IMR-90 (cell line): ENCODE data around the gene RPL12. TPM values are rescaled to one million over a fixed set of nuclear protein-coding genes. Genes with fewer than 3 reads are reported as not detected.
A peak's percentile ranks its signal among the peaks of the same experiment; 100 is the strongest.

Experiments used
- ATAC-seq: fragments of 200-7000 bp; cut with Tn5 transposase; 2 replicates; pipeline ENCODE4 v1.9.1; 2020; ENCODE audit warnings: low read depth, mild to moderate bottlenecking, moderate library complexity
- BruUV-seq: library from RNA; stranded (reverse); fragments of 400-500 nt; replicated peaks from 2 replicates; lab custom pipeline; 2021; lab: Mats Ljungman, UMichigan
- CTCF ChIA-PET: fragments of 300-600 bp; formaldehyde crosslinking; extraction: SDS; loops from one replicate; lab custom pipeline; 2021; ENCODE audit warnings: antibody characterized with exemption; lab: Yijun Ruan, JAX
- POLR2A ChIA-PET: fragments of 300-600 bp; sonication (Branson Sonifier 250); formaldehyde crosslinking; loops from one replicate; lab custom pipeline; 2022; ENCODE audit warnings: antibody characterized with exemption; ENCODE audit not compliant: unreplicated experiment; lab: Charles Lee
- DNase-seq: peaks from one replicate; pipeline ENCODE4 v3.0.0; 2013
- H2AFZ ChIP-seq: replicated peaks from 2 replicates; pipeline ENCODE3; 2013; ENCODE audit warnings: low read length, mild to moderate bottlenecking; ENCODE audit not compliant: poor library complexity
- H2AK5ac ChIP-seq: 2 replicates; pipeline ENCODE4 v1.6.1; 2013; ENCODE audit warnings: low read depth, low read length, inconsistent platforms
- H2AK9ac ChIP-seq: replicated peaks from 2 replicates; pipeline ENCODE3; 2013; ENCODE audit warnings: mild to moderate bottlenecking, low read depth, low read length, moderate library complexity; ENCODE audit not compliant: poor library complexity
- H2BK120ac ChIP-seq: 2 replicates; pipeline ENCODE4 v1.6.1; 2013; ENCODE audit warnings: low read depth, low read length, inconsistent platforms
- H2BK15ac ChIP-seq: 3 replicates; pipeline ENCODE4 v1.6.1; 2013; ENCODE audit warnings: low read depth, low read length, inconsistent platforms
- H2BK20ac ChIP-seq: 2 replicates; pipeline ENCODE4 v1.6.1; 2013; ENCODE audit warnings: low read depth, mild to moderate bottlenecking, inconsistent platforms, low read length, moderate library complexity
- H2BK5ac ChIP-seq: 2 replicates; pipeline ENCODE4 v1.6.1; 2013; ENCODE audit warnings: mild to moderate bottlenecking, low read depth, low read length, inconsistent platforms; ENCODE audit not compliant: poor library complexity, severe bottlenecking
- H3K14ac ChIP-seq: replicated peaks from 2 replicates; pipeline ENCODE4 v1.6.1; 2013; ENCODE audit warnings: low read depth, low read length, inconsistent platforms
- H3K18ac ChIP-seq: 2 replicates; pipeline ENCODE4 v1.6.1; 2013; ENCODE audit warnings: low read depth, low read length, control low read depth
- H3K23ac ChIP-seq: 2 replicates; pipeline ENCODE4 v1.6.1; 2013; ENCODE audit warnings: low read depth, low read length, inconsistent platforms
- H3K27ac ChIP-seq: 2 replicates; pipeline ENCODE4 v1.5.1; 2013; ENCODE audit warnings: mild to moderate bottlenecking, control low read depth, low read length; ENCODE audit not compliant: insufficient read depth
- H3K27me3 ChIP-seq: 2 replicates; pipeline ENCODE4 v1.6.1; 2013; ENCODE audit warnings: low read length; ENCODE audit not compliant: control insufficient read depth, insufficient read depth
- H3K36me3 ChIP-seq: 2 replicates; pipeline ENCODE4 v1.6.1; 2013; ENCODE audit warnings: low read length, mixed read lengths; ENCODE audit not compliant: control insufficient read depth, insufficient read depth
- H3K4ac ChIP-seq: 2 replicates; pipeline ENCODE4 v1.6.1; 2013; ENCODE audit warnings: low read depth, low read length, inconsistent platforms
- H3K4me1 ChIP-seq: 2 replicates; pipeline ENCODE4 v1.6.1; 2013; ENCODE audit warnings: low read length, mixed read lengths; ENCODE audit not compliant: control insufficient read depth, insufficient read depth
- H3K4me2 ChIP-seq: 2 replicates; pipeline ENCODE4 v1.6.1; 2013; ENCODE audit warnings: low read depth, mild to moderate bottlenecking, control low read depth, low read length, moderate library complexity
- H3K4me3 ChIP-seq: 2 replicates; pipeline ENCODE4 v1.5.1; 2013; ENCODE audit warnings: low read depth, mild to moderate bottlenecking, control low read depth, low read length, moderate library complexity; ENCODE audit not compliant: insufficient read depth
- H3K56ac ChIP-seq: 2 replicates; pipeline ENCODE4 v1.6.1; 2013; ENCODE audit warnings: low read length, inconsistent platforms; ENCODE audit not compliant: insufficient read depth; ENCODE audit errors: extremely low read depth
- H3K79me1 ChIP-seq, 2 experiments: 2 replicates each; pipeline ENCODE4 v1.6.1; 2013; ENCODE audit warnings: low read length in 2 of 2, inconsistent platforms in 1 of 2, low read depth in 1 of 2
- H3K9ac ChIP-seq: 2 replicates; pipeline ENCODE4 v1.6.1; 2013; ENCODE audit warnings: low read depth, low read length, control low read depth
- H3K9me1 ChIP-seq: 2 replicates; pipeline ENCODE4 v1.6.1; 2013; ENCODE audit warnings: low read length, inconsistent platforms; ENCODE audit not compliant: insufficient read depth
- H3K9me3 ChIP-seq: 2 replicates; pipeline ENCODE4 v1.6.1; 2013; ENCODE audit warnings: low read length; ENCODE audit not compliant: control insufficient read depth, insufficient read depth
- H4K20me1 ChIP-seq: 2 replicates; pipeline ENCODE4 v1.6.1; 2013; ENCODE audit warnings: low read length, inconsistent platforms; ENCODE audit not compliant: insufficient read depth
- H4K5ac ChIP-seq: 2 replicates; pipeline ENCODE4 v1.6.1; 2013; ENCODE audit warnings: mild to moderate bottlenecking, low read depth, low read length, control low read depth
- H4K8ac ChIP-seq, 2 experiments: 2 replicates each; pipeline ENCODE4 v1.6.1; 2013; ENCODE audit warnings: low read depth in 2 of 2, low read length in 2 of 2, control low read depth in 1 of 2, inconsistent platforms in 1 of 2
- H4K91ac ChIP-seq: 2 replicates; pipeline ENCODE4 v1.6.1; 2013; ENCODE audit warnings: low read depth, low read length, inconsistent platforms; ENCODE audit not compliant: insufficient read depth
- CEBPB ChIP-seq: IDR thresholded peaks from 2 replicates; pipeline ENCODE4 v1.6.1; 2012; ENCODE audit warnings: low read depth, low read length, improper control_type of control experiment
- CHD1 ChIP-seq: IDR thresholded peaks from 2 replicates; pipeline ENCODE4 v1.6.1; 2012; ENCODE audit warnings: low read depth, low read length, improper control_type of control experiment
- ELK1 ChIP-seq: fragments of 150-350 bp; IDR thresholded peaks from 2 replicates; pipeline ENCODE4 v1.6.1; 2016; ENCODE audit warnings: low read depth, mild to moderate bottlenecking, low read length, moderate library complexity, borderline replicate concordance
- MAFK ChIP-seq: IDR thresholded peaks from 2 replicates; pipeline ENCODE4 v1.6.1; 2012; ENCODE audit warnings: low read depth, low read length, improper control_type of control experiment
- MAZ ChIP-seq: IDR thresholded peaks from 2 replicates; pipeline ENCODE4 v1.6.1; 2012; ENCODE audit warnings: low read depth, mild to moderate bottlenecking, low read length, improper control_type of control experiment, moderate library complexity, borderline replicate concordance
- MXI1 ChIP-seq: IDR thresholded peaks from 2 replicates; pipeline ENCODE4 v1.6.1; 2012; ENCODE audit warnings: low read depth, mild to moderate bottlenecking, low read length, moderate library complexity, borderline replicate concordance
- POLR2A ChIP-seq: IDR thresholded peaks from 2 replicates; pipeline ENCODE4 v1.6.1; 2012; ENCODE audit warnings: mild to moderate bottlenecking, low read depth, low read length
- RCOR1 ChIP-seq: IDR thresholded peaks from 2 replicates; pipeline ENCODE4 v1.6.1; 2012; ENCODE audit warnings: mild to moderate bottlenecking, low read length, improper control_type of control experiment; ENCODE audit not compliant: insufficient replicate concordance
- USF2 ChIP-seq: fragments of 150-350 bp; IDR thresholded peaks from 2 replicates; pipeline ENCODE4 v1.6.1; 2017; ENCODE audit warnings: mild to moderate bottlenecking, antibody characterized with exemption, low read length, low read depth
- WGBS, 2 experiments: methylation state at CpG; one replicate each; pipeline versions ENCODE4 v1.1.5 to v1.1.7; 2013; ENCODE audit warnings: missing lambda C conversion rate in 2 of 2; ENCODE audit not compliant: insufficient read length in 1 of 2; ENCODE audit errors: extremely low coverage in 2 of 2; 5-methylcytosine and 5-hydroxymethylcytosine counted together
- dilution Hi-C: fragments of 300-500 bp; cut with HindIII; formaldehyde crosslinking; loops from one replicate; pipeline ENCODE4 v1.14.3; 2018; ENCODE audit warnings: low sequenced_read_pairs; ENCODE audit not compliant: unreplicated experiment
- in situ Hi-C: fragments of 300-500 bp; cut with MboI; formaldehyde crosslinking; loops from 3 replicates; pipeline ENCODE4 v1.14.3; 2019; ENCODE audit warnings: low sequenced_read_pairs, inconsistent platforms, mixed read lengths
- intact Hi-C: fragments of 100-400 bp; cut with micrococcal nuclease; formaldehyde crosslinking; loops from 2 replicates; pipeline ENCODE4 v1.10.0; 2022
- polyA plus RNA-seq, 3 experiments: library from polyadenylated mRNA; depleted of rRNA; stranded (reverse); fragments of >200 nt; gene quantifications; 2 replicates each; pipeline ENCODE4 v1.2.3, GENCODE V29; 2012; ENCODE audit warnings: low replicate concordance in 1 of 3
- total RNA-seq: library from RNA; depleted of rRNA; stranded (reverse); fragments of >200 nt; gene quantifications from 2 replicates; pipeline ENCODE4 v1.2.3, GENCODE V29; 2012
- TF ChIP-seq, protein P1 (sequence below): conservative IDR thresholded peaks from 2 replicates; pipeline ENCODE4 v1.5.1; 2012; ENCODE audit warnings: mild to moderate bottlenecking, low read depth, low read length, improper control_type of control experiment

Gene RPL12
- total and polyA plus RNA-seq, 2 of the 4 experiments (the other 2 are of a cell fraction), result 1,864 to 2,379 TPM

DNA sequence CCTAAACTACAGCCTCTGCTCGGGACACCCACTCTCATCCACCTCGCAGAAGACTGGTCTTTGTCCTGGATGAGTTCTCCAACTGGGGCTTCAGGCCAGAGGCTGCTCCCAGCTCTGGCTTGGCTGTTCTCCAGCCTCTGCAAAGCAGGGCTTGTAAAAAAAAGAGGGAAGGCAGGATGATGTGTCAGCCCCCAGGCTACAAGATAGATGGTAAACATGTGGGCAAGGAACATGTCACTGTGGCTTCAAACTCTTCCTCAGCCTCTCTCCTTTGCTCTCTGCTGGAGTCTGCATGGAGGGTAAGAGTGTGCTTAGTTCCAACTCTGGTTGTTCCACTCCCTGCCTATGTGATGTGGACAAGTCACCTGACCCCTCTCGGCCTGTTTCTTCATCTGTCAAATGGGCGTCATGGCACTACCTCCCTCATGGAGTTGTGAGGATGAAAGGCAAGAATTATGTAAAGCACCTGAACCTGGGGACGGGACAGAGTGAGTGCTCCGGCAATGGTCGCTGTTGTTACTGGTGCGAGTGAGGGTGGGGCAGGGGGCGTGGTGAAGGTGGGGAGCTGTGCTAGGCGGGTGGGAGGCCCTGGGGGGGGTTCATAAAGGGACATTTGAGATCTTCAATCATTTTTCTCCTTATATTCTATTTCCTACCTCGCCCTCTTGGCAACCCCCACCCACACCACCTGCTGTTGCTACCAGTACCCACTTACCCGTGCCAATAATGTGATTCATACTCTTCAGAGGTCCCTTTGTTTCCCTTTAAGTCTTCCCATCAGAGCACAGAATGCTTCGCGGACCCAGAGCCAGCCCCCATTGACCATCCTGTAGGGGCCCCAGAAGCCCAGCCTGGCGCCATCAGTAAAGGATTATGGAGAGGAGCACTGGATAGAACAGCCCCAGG lies 33.8 kb downstream of the RPL12 start:
- no peak overlapping the region for H2AK5ac ChIP-seq
- POLR2A ChIA-PET, result interaction anchor here (0.6 kb wide), 1 partner anchor 10 kb away, joined by 3 read pairs; no protein-coding TSS in a partner anchor

More for the DNA sequence above, 33.8 kb downstream of the RPL12 start:
- peaks cover 9% of the 10 kb centered on the region; the same call in 1 of the 2 replicates for H3K9me1 ChIP-seq
- in situ Hi-C loops, result no loop called here
- dilution Hi-C loops, result no loop called here
- H3K27me3 ChIP-seq, result no peaks in the 10 kb centered on the region
- no peak overlapping the region for H3K14ac ChIP-seq
- DNase-seq (peak; percentile 78), ATAC-seq (peak; percentile 52)
- no peak overlapping the region for H2BK120ac ChIP-seq
- H4K20me1 ChIP-seq, result no peaks in the 10 kb centered on the region
- peaks cover 4 to 8% of the 10 kb centered on the region in 2 experiments for H3K79me1 ChIP-seq
- H3K4me3 ChIP-seq, result no peak overlapping the region
- BruUV-seq, result no TSS peak
- H3K18ac ChIP-seq, result no peak overlapping the region
- H3K4ac ChIP-seq, result no peak overlapping the region
- H2BK5ac ChIP-seq, result no peak overlapping the region
- no peak overlapping the region for H3K9ac ChIP-seq
- CTCF ChIA-PET, result interaction anchor here (1.5 kb wide), 1 partner anchor 212 kb away, joined by 3 read pairs; no protein-coding TSS in a partner anchor
- no peak for TF ChIP-seq CHD1
- TF ChIP-seq ELK1, result no peak
- no peak for TF ChIP-seq CEBPB
- no peak for TF ChIP-seq MXI1
- TF ChIP-seq RCOR1, result no peak
- TF ChIP-seq USF2, result no peak
- TF ChIP-seq, protein P1, sequence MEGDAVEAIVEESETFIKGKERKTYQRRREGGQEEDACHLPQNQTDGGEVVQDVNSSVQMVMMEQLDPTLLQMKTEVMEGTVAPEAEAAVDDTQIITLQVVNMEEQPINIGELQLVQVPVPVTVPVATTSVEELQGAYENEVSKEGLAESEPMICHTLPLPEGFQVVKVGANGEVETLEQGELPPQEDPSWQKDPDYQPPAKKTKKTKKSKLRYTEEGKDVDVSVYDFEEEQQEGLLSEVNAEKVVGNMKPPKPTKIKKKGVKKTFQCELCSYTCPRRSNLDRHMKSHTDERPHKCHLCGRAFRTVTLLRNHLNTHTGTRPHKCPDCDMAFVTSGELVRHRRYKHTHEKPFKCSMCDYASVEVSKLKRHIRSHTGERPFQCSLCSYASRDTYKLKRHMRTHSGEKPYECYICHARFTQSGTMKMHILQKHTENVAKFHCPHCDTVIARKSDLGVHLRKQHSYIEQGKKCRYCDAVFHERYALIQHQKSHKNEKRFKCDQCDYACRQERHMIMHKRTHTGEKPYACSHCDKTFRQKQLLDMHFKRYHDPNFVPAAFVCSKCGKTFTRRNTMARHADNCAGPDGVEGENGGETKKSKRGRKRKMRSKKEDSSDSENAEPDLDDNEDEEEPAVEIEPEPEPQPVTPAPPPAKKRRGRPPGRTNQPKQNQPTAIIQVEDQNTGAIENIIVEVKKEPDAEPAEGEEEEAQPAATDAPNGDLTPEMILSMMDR, result no peak
- no peak for TF ChIP-seq MAZ
- TF ChIP-seq MAFK, result no peak
- no peak for TF ChIP-seq POLR2A
- H3K23ac ChIP-seq, result no peak overlapping the region
- WGBS, 2 experiments, result 75% methylated on average over 6 of the region's 15 CpGs; no CpG with 5 or more reads in 1 of the 2 experiments
- no peaks in the 10 kb centered on the region for H3K9me3 ChIP-seq
- no peak overlapping the region for H4K91ac ChIP-seq
- H4K8ac ChIP-seq, result no peak overlapping the region
- H3K27ac ChIP-seq, result no peak overlapping the region
- no peak overlapping the region for H2BK15ac ChIP-seq
- H3K4me1 ChIP-seq, result peaks cover 2% of the 10 kb centered on the region
- 0 out of 2 replicates have a peak, but pooled peaks cover 2% of the 10 kb centered on the region for H3K36me3 ChIP-seq
- H3K56ac ChIP-seq, result no peak overlapping the region
- no peak overlapping the region for H2AK9ac ChIP-seq
- no peak overlapping the region for H4K5ac ChIP-seq
- peak overlapping the region; percentile 40 for H2AFZ ChIP-seq
- intact Hi-C loops, result no loop called here
- H2BK20ac ChIP-seq, result no peak overlapping the region
- H3K4me2 ChIP-seq, result no peak overlapping the region
